ENCODE data around the gene MRPS27.

Gene MRPS27

GRCh38 chr5:72246954-72247442, 73.0 kb downstream of the MRPS27 start:
- no peak for TF ChIP-seq ZNF274 (IDR thresholded peaks at IDR 0.05; ENCODE audit: low read depth, low read length)
- no peak overlapping the region for H3K4me3 ChIP-seq (ENCODE audit: low read length)

GRCh38 chr5:72245951-72246532, 74.0 kb downstream of the MRPS27 start:
- no peak overlapping the region for H3K4me3 ChIP-seq (ENCODE audit: low read length)
- TF ChIP-seq ZNF274 (IDR thresholded peaks at IDR 0.05; ENCODE audit: low read depth, low read length) = no peak

GRCh38 chr5:72245546-72245945, 74.5 kb downstream of the MRPS27 start:
- no peak overlapping the region for H3K4me3 ChIP-seq (ENCODE audit: low read length)
- no peak for TF ChIP-seq ZNF274 (IDR thresholded peaks at IDR 0.05; ENCODE audit: low read depth, low read length)

- H3K4me3 ChIP-seq (ENCODE audit: low read length) = no peak overlapping the region
- no peak for TF ChIP-seq ZNF274 (IDR thresholded peaks at IDR 0.05; ENCODE audit: low read depth, low read length)
Observed at GRCh38 chr5:72244862-72245371, 75.1 kb downstream of the MRPS27 start.

GRCh38 chr5:72243706-72244105, 76.3 kb downstream of the MRPS27 start:
- no peak for TF ChIP-seq ZNF274 (IDR thresholded peaks at IDR 0.05; ENCODE audit: low read depth, low read length)
- no peak overlapping the region for H3K4me3 ChIP-seq (ENCODE audit: low read length)

GRCh38 chr5:72242796-72243475, 77.1 kb downstream of the MRPS27 start:
- TF ChIP-seq ZNF274 (IDR thresholded peaks at IDR 0.05; ENCODE audit: low read depth, low read length) = no peak
- H3K4me3 ChIP-seq (ENCODE audit: low read length) = no peak overlapping the region

GRCh38 chr5:72241346-72242003, 78.6 kb downstream of the MRPS27 start:
- H3K4me3 ChIP-seq (ENCODE audit: low read length) = no peak overlapping the region
- TF ChIP-seq ZNF274 (IDR thresholded peaks at IDR 0.05; ENCODE audit: low read depth, low read length) = no peak

GRCh38 chr5:72238712-72239445, 81.2 kb downstream of the MRPS27 start:
- no peak overlapping the region for H3K4me3 ChIP-seq (ENCODE audit: low read length)
- TF ChIP-seq ZNF274 (IDR thresholded peaks at IDR 0.05; ENCODE audit: low read depth, low read length) = no peak

- H3K4me3 ChIP-seq (ENCODE audit: low read length) = no peak overlapping the region
- no peak for TF ChIP-seq ZNF274 (IDR thresholded peaks at IDR 0.05; ENCODE audit: low read depth, low read length)
Observed at GRCh38 chr5:72237879-72238278, 82.2 kb downstream of the MRPS27 start.

- TF ChIP-seq ZNF274 (IDR thresholded peaks at IDR 0.05; ENCODE audit: low read depth, low read length) = no peak
- H3K4me3 ChIP-seq (ENCODE audit: low read length) = no peak overlapping the region
Observed at GRCh38 chr5:72237415-72237814, 82.6 kb downstream of the MRPS27 start.

- TF ChIP-seq ZNF274 (IDR thresholded peaks at IDR 0.05; ENCODE audit: low read depth, low read length) = no peak
- H3K4me3 ChIP-seq (ENCODE audit: low read length) = no peak overlapping the region
Observed at GRCh38 chr5:72235725-72236124, 84.3 kb downstream of the MRPS27 start.

- no peak for TF ChIP-seq ZNF274 (IDR thresholded peaks at IDR 0.05; ENCODE audit: low read depth, low read length)
- no peak overlapping the region for H3K4me3 ChIP-seq (ENCODE audit: low read length)
Observed at GRCh38 chr5:72234868-72235267, 85.2 kb downstream of the MRPS27 start.

GRCh38 chr5:72234265-72234700, 85.8 kb downstream of the MRPS27 start:
- TF ChIP-seq ZNF274 (IDR thresholded peaks at IDR 0.05; ENCODE audit: low read depth, low read length) = no peak
- no peak overlapping the region for H3K4me3 ChIP-seq (ENCODE audit: low read length)

GRCh38 chr5:72233835-72234234, 86.2 kb downstream of the MRPS27 start:
- H3K4me3 ChIP-seq (ENCODE audit: low read length) = no peak overlapping the region
- TF ChIP-seq ZNF274 (IDR thresholded peaks at IDR 0.05; ENCODE audit: low read depth, low read length) = no peak

Measured in GM08714 (cell line).